HEK293 (cell line): ENCODE measurements around the gene CADPS.

Experiments used
- CTCF ChIA-PET: fragments of 350-600 bp; formaldehyde crosslinking; extraction: SDS; loops from one replicate; lab custom pipeline; 2021; ENCODE audit warnings: antibody characterized with exemption; lab: Yijun Ruan, JAX
- POLR2A ChIA-PET: fragments of 300-600 bp; formaldehyde crosslinking; extraction: SDS; loops from one replicate; lab custom pipeline; 2020; ENCODE audit warnings: antibody characterized with exemption, inconsistent platforms; lab: Yijun Ruan, JAX
- H3K27ac ChIP-seq: fragments of 200-500 bp; sonication (Bioruptor generic); 2 replicates; pipeline ENCODE4 v1.5.1; 2014; ENCODE audit warnings: low read depth, low read length, control low read depth, inconsistent platforms; ENCODE audit errors: extremely low read depth
- H3K36me3 ChIP-seq, 2 experiments: fragments of 200-500 bp in 1 of 2; sonication (Bioruptor generic) in 1 of 2; 1 replicate in 1 of 2; 2 replicates in 1 of 2; pipeline ENCODE4 v1.5.1; 2014 to 2017; ENCODE audit warnings: inconsistent platforms in 2 of 2, low read length in 2 of 2; ENCODE audit not compliant: control insufficient read depth in 2 of 2, insufficient read depth in 1 of 2
- H3K4me1 ChIP-seq: fragments of 200-500 bp; sonication (Bioruptor generic); 2 replicates; pipeline ENCODE4 v1.5.1; 2014; ENCODE audit warnings: mild to moderate bottlenecking, low read length, inconsistent platforms; ENCODE audit not compliant: control insufficient read depth, insufficient read depth
- H3K4me3 ChIP-seq: 2 replicates; pipeline ENCODE4 v1.5.1; 2011; ENCODE audit warnings: low read depth, mild to moderate bottlenecking, control low read depth, low read length, moderate library complexity
- H3K9me3 ChIP-seq: fragments of 200-500 bp; sonication (Bioruptor generic); 2 replicates; pipeline ENCODE4 v1.5.1; 2014; ENCODE audit warnings: low read depth, low read length, inconsistent platforms; ENCODE audit not compliant: control insufficient read depth, insufficient read depth
- BCL11B ChIP-seq: fragments of 450-650 bp; formaldehyde crosslinking; IDR thresholded peaks from 2 replicates; pipeline ENCODE4 v1.5.1; 2016; ENCODE audit warnings: low read depth, missing biosample characterization, missing genetic modification characterization
- FEZF1 ChIP-seq: fragments of 450-650 bp; formaldehyde crosslinking; IDR thresholded peaks from 2 replicates; pipeline ENCODE4 v1.5.1; 2016; ENCODE audit warnings: missing biosample characterization, missing genetic modification characterization
- GLIS1 ChIP-seq: fragments of 450-650 bp; formaldehyde crosslinking; IDR thresholded peaks from 2 replicates; pipeline ENCODE4 v1.5.1; 2016; ENCODE audit warnings: missing biosample characterization, missing genetic modification characterization
- HOXD13 ChIP-seq: sonication (generic); formaldehyde crosslinking; IDR thresholded peaks from 2 replicates; pipeline ENCODE4 v1.8.0; 2022; ENCODE audit warnings: missing genetic modification reagents, borderline replicate concordance
- REPIN1 ChIP-seq: fragments of 450-650 bp; formaldehyde crosslinking; IDR thresholded peaks from 2 replicates; pipeline ENCODE4 v1.5.1; 2017; ENCODE audit warnings: missing biosample characterization, missing genetic modification characterization, low read depth
- TCF7L2 ChIP-seq: IDR thresholded peaks from 2 replicates; pipeline ENCODE4 v1.6.1; 2011; ENCODE audit warnings: low read depth, mild to moderate bottlenecking, inconsistent platforms, low read length, moderate library complexity, borderline replicate concordance
- TRIM28 ChIP-seq: IDR thresholded peaks from 2 replicates; pipeline ENCODE4 v1.6.1; 2011; ENCODE audit warnings: low read length, control low read depth, borderline replicate concordance
- ZNF138 ChIP-seq: fragments of 450-650 bp; formaldehyde crosslinking; IDR thresholded peaks from 2 replicates; pipeline ENCODE4 v1.5.1; 2016; ENCODE audit warnings: missing biosample characterization, missing genetic modification characterization, borderline replicate concordance
- ZNF37A ChIP-seq: fragments of 450-650 bp; IDR thresholded peaks from 2 replicates; pipeline ENCODE4 v1.5.1; 2018; ENCODE audit warnings: missing biosample characterization, missing genetic modification characterization
- ZNF501 ChIP-seq: fragments of 450-650 bp; formaldehyde crosslinking; IDR thresholded peaks from 2 replicates; pipeline ENCODE4 v1.5.1; 2016; ENCODE audit warnings: missing biosample characterization, missing genetic modification characterization
- ZNF529 ChIP-seq: fragments of 450-650 bp; formaldehyde crosslinking; IDR thresholded peaks from 2 replicates; pipeline ENCODE4 v1.5.1; 2017; ENCODE audit warnings: missing genetic modification characterization, missing biosample characterization; ENCODE audit not compliant: insufficient replicate concordance
- ZNF621 ChIP-seq: fragments of 450-650 bp; formaldehyde crosslinking; IDR thresholded peaks from 2 replicates; pipeline ENCODE4 v1.5.1; 2017; ENCODE audit warnings: missing biosample characterization, missing genetic modification characterization
- ZNF654 ChIP-seq: fragments of 450-650 bp; formaldehyde crosslinking; IDR thresholded peaks from 2 replicates; pipeline ENCODE4 v1.5.1; 2016; ENCODE audit warnings: low read depth, missing biosample characterization, missing genetic modification characterization
- ZNF792 ChIP-seq: fragments of 450-650 bp; formaldehyde crosslinking; IDR thresholded peaks from 2 replicates; pipeline ENCODE4 v1.5.1; 2016; ENCODE audit warnings: missing biosample characterization, missing genetic modification characterization
- ZSCAN23 ChIP-seq: fragments of 450-650 bp; formaldehyde crosslinking; IDR thresholded peaks from 2 replicates; pipeline ENCODE4 v1.5.1; 2016; ENCODE audit warnings: missing biosample characterization, missing genetic modification characterization
- TF ChIP-seq, protein P1 (sequence below): fragments of 450-650 bp; formaldehyde crosslinking; IDR thresholded peaks from 2 replicates; pipeline ENCODE4; 2016; ENCODE audit warnings: missing biosample characterization, missing genetic modification characterization
- TF ChIP-seq, protein P2 (sequence below): fragments of 450-650 bp; formaldehyde crosslinking; IDR thresholded peaks from 2 replicates; pipeline ENCODE4 v1.5.1; 2016; ENCODE audit warnings: missing biosample characterization, missing genetic modification characterization, borderline replicate concordance
- TF ChIP-seq, protein P3 (sequence below): fragments of 450-650 bp; formaldehyde crosslinking; IDR thresholded peaks from 2 replicates; pipeline ENCODE4 v1.5.0; 2017; ENCODE audit warnings: missing biosample characterization, missing genetic modification characterization, borderline replicate concordance

CADPS gene

DNA sequence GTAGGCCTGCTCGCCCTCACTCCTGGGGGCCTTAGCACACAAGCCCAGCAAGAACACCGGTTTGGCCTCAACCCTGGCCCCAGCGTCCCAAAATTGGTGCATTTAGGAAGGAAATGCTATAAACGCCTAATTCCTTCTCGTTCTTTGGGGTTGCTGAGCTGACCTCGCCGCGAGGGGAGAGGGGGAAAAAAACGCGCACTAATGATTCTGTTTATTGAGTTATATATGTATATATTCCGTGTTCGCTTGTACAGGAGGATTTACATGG lies 505.8 kb downstream of the CADPS start:
- Histone ChIP-seq H3K4me3 (no peak overlapping the region), H3K4me1 (no peaks in the 10 kb centered on the region; the same call in 1 of the 2 replicates), H3K27ac (no peak overlapping the region)
- CTCF ChIA-PET = no interaction called here
- POLR2A ChIA-PET = no interaction called here
- TF ChIP-seq, protein P1, sequence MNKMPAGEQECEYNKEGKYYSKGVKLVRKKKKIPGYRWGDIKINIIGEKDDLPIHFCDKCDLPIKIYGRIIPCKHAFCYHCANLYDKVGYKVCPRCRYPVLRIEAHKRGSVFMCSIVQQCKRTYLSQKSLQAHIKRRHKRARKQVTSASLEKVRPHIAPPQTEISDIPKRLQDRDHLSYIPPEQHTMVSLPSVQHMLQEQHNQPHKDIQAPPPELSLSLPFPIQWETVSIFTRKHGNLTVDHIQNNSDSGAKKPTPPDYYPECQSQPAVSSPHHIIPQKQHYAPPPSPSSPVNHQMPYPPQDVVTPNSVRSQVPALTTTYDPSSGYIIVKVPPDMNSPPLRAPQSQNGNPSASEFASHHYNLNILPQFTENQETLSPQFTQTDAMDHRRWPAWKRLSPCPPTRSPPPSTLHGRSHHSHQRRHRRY (tag by site-specific recombination) = no peak
- TF ChIP-seq, all 188 proteins: peak for 0
- Histone ChIP-seq H3K36me3 (no peaks in the 10 kb centered on the region), H3K9me3 (no peaks in the 10 kb centered on the region)

DNA sequence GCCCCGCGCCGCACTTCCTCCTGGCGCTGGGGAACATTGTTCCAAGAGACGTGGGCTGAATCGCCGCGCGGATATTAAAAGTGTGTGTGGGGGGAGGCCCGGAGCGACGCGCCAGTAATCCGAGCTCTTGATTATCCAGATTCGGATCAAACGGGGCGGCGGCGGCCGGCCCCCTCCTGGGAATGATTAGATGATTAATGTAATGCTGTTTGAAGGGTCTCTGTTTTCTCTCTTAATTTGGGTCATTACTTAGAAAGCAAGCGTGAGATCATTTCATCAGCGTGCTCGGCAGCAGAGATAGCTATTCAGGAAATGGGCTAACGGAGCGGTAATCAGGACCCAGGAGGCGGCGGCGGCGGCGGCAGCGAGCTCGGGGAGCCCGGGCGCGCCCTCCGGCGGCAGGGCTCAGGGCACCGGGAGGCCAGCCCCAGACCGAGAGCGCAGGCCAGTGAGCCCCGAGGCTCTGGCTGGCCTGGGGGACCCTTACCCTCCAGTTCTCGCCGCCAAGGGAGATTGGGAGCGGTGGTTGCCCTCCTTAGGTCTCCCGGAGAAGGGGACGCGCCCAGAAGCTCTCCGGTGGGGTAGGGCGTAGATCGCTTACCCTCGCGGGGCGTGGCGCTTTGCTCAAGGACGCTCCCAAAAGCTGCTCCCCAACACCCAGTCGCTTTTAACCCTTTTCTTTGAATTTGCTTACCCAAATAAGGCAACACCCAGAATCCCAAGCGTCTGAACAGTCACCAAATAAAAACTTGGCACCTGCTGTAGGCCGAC lies 506.3 kb downstream of the CADPS start:
- Histone ChIP-seq H3K27ac (no peak overlapping the region), H3K9me3 (no peaks in the 10 kb centered on the region), H3K4me3 (peak overlapping the region; percentile 7), H3K36me3 (no peaks in the 10 kb centered on the region), H3K4me1 (no peaks in the 10 kb centered on the region; the same call in 1 of the 2 replicates)
- ChIA-PET POLR2A (no interaction called here), CTCF (interaction anchor here (0.6 to 0.7 kb wide), 3 partner anchors 16 to 160 kb away, joined by 3 to 6 read pairs (median 3); no protein-coding TSS in a partner anchor)
- no peak for TF ChIP-seq REPIN1
- TF ChIP-seq TCF7L2 = peak; percentile 47; the same call in 1 of the 2 replicates

DNA sequence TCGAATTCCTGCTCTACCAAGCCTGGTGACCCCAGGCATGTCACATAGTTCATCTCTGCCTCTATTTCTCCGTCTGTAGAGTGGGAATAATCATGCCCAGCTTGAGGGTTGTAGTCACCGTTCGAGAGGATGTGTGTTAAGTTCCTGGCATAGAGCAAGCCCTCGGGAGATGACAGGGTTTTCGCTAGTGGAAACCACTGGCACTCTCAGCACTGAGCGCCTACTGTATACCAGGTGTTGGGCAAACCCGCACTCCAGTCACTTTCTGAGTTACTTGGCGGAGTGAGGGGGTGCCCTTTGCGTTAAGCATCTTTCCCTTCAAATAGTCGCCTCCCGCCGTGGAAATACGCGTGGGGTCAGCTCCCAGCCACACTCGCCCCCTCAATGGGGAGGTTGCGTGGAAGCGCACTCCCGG lies 506.9 kb downstream of the CADPS start:
- POLR2A ChIA-PET = no interaction called here
- CTCF ChIA-PET = interaction anchor here (0.6 to 0.7 kb wide), 4 partner anchors 15 to 356 kb away, joined by 3 to 6 read pairs (median 4); no protein-coding TSS in a partner anchor
- H3K4me1 ChIP-seq = no peaks in the 10 kb centered on the region; the same call in 1 of the 2 replicates

DNA sequence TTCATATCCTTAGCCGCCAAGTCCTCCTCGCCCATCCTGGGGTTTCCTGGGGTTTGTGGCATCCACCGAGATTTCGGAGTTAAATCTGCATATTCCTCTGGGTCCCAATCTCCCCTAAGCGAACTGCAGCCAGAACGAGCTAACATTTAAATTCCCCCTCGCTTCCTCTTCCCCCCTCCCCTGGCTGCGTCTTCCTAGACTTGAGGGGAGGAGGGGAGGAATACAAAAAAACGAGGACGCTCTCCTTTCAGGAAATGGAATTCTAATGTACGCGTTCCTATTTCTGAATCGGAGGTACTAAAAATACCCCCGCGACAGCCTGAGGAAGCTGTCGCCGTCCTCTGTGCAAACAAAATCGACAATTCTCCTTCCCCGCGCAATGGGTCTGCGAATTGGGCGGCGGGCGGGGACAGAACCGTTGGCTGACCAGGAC lies 507.4 kb downstream of the CADPS start:
- H3K4me1 ChIP-seq = no peaks in the 10 kb centered on the region; the same call in 1 of the 2 replicates
- POLR2A ChIA-PET = no interaction called here
- H3K9me3 ChIP-seq = no peaks in the 10 kb centered on the region
- no peak overlapping the region for H3K27ac ChIP-seq
- H3K36me3 ChIP-seq = no peaks in the 10 kb centered on the region
- H3K4me3 ChIP-seq = no peak overlapping the region
- CTCF ChIA-PET = interaction anchor here (0.6 kb wide), 1 partner anchor 355 kb away, joined by 4 read pairs; no protein-coding TSS in a partner anchor
- TF ChIP-seq ZNF529 (tag by site-specific recombination) (no peak), ZNF138 (tag by site-specific recombination) (no peak), GLIS1 (no peak), BCL11B (tag by site-specific recombination) (no peak), TRIM28 (no peak), ZNF621 (tag by site-specific recombination) (no peak), ZNF37A (tag by site-specific recombination) (no peak), ZNF654 (tag by site-specific recombination) (no peak), HOXD13 (CRISPR knock-in tag) (no peak), ZSCAN23 (tag by site-specific recombination) (no peak), FEZF1 (tag by site-specific recombination) (no peak)
- TF ChIP-seq, protein P2, sequence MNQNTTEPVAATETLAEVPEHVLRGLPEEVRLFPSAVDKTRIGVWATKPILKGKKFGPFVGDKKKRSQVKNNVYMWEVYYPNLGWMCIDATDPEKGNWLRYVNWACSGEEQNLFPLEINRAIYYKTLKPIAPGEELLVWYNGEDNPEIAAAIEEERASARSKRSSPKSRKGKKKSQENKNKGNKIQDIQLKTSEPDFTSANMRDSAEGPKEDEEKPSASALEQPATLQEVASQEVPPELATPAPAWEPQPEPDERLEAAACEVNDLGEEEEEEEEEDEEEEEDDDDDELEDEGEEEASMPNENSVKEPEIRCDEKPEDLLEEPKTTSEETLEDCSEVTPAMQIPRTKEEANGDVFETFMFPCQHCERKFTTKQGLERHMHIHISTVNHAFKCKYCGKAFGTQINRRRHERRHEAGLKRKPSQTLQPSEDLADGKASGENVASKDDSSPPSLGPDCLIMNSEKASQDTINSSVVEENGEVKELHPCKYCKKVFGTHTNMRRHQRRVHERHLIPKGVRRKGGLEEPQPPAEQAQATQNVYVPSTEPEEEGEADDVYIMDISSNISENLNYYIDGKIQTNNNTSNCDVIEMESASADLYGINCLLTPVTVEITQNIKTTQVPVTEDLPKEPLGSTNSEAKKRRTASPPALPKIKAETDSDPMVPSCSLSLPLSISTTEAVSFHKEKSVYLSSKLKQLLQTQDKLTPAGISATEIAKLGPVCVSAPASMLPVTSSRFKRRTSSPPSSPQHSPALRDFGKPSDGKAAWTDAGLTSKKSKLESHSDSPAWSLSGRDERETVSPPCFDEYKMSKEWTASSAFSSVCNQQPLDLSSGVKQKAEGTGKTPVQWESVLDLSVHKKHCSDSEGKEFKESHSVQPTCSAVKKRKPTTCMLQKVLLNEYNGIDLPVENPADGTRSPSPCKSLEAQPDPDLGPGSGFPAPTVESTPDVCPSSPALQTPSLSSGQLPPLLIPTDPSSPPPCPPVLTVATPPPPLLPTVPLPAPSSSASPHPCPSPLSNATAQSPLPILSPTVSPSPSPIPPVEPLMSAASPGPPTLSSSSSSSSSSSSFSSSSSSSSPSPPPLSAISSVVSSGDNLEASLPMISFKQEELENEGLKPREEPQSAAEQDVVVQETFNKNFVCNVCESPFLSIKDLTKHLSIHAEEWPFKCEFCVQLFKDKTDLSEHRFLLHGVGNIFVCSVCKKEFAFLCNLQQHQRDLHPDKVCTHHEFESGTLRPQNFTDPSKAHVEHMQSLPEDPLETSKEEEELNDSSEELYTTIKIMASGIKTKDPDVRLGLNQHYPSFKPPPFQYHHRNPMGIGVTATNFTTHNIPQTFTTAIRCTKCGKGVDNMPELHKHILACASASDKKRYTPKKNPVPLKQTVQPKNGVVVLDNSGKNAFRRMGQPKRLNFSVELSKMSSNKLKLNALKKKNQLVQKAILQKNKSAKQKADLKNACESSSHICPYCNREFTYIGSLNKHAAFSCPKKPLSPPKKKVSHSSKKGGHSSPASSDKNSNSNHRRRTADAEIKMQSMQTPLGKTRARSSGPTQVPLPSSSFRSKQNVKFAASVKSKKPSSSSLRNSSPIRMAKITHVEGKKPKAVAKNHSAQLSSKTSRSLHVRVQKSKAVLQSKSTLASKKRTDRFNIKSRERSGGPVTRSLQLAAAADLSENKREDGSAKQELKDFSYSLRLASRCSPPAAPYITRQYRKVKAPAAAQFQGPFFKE (tag by site-specific recombination) = no peak
- TF ChIP-seq, protein P3, sequence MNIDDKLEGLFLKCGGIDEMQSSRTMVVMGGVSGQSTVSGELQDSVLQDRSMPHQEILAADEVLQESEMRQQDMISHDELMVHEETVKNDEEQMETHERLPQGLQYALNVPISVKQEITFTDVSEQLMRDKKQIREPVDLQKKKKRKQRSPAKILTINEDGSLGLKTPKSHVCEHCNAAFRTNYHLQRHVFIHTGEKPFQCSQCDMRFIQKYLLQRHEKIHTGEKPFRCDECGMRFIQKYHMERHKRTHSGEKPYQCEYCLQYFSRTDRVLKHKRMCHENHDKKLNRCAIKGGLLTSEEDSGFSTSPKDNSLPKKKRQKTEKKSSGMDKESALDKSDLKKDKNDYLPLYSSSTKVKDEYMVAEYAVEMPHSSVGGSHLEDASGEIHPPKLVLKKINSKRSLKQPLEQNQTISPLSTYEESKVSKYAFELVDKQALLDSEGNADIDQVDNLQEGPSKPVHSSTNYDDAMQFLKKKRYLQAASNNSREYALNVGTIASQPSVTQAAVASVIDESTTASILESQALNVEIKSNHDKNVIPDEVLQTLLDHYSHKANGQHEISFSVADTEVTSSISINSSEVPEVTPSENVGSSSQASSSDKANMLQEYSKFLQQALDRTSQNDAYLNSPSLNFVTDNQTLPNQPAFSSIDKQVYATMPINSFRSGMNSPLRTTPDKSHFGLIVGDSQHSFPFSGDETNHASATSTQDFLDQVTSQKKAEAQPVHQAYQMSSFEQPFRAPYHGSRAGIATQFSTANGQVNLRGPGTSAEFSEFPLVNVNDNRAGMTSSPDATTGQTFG (tag by site-specific recombination) = no peak

More for the DNA sequence above, 506.9 kb downstream of the CADPS start:
- Histone ChIP-seq H3K9me3 (no peaks in the 10 kb centered on the region), H3K4me3 (peak overlapping the region; percentile 7), H3K36me3 (no peaks in the 10 kb centered on the region), H3K27ac (no peak overlapping the region)
- TF ChIP-seq ZNF501 (no peak), ZNF792 (tag by site-specific recombination) (peak; percentile 71; the same call in 1 of the 2 replicates)
